ENCODE measurements around the gene PKNOX2.

DNA sequence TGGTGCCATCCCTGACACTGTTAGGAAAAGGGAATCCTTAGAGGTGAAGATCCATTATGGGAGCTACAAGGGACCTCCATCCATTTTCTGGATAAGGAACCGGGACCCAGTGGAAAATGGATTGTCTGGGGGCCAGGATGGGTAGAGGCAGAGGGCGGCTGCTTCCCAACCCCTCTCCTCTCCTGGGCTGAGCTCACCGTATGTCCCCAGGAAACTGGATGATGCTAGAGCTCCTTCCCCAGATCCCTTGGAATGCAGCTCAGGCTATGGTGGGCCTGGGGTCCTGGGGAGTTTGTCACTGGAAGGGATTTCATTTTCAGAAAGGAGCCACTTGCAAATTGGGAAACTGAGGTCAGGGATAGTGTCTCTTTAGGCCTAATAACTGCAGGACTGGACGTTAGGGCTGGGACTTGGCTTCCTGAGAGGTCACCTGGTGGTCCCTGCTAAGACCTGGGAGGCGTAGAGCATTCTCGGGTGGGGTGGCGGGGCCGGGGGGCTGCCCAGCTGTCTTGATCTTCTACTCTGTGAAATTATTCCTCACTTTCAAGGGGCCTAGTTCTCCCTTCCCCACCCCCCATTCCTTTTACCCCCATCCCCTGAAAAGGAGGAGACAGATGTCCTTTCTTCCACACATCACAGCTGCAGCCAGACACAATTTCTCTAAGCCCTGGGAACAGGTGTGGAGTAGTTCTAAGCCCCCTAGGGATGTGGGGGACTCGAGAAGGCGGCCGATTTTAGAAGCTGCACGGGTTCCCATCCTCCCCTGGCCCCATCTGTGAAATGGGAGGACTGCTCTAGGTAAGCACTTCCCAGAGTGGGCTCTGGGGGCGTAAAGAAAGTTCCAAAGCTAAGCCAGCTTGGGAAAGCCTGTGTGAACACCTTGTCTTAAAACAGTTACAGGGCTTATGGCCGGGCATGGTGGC is 99.8 kb downstream of the PKNOX2 start:
- TF ChIP-seq, protein P1, sequence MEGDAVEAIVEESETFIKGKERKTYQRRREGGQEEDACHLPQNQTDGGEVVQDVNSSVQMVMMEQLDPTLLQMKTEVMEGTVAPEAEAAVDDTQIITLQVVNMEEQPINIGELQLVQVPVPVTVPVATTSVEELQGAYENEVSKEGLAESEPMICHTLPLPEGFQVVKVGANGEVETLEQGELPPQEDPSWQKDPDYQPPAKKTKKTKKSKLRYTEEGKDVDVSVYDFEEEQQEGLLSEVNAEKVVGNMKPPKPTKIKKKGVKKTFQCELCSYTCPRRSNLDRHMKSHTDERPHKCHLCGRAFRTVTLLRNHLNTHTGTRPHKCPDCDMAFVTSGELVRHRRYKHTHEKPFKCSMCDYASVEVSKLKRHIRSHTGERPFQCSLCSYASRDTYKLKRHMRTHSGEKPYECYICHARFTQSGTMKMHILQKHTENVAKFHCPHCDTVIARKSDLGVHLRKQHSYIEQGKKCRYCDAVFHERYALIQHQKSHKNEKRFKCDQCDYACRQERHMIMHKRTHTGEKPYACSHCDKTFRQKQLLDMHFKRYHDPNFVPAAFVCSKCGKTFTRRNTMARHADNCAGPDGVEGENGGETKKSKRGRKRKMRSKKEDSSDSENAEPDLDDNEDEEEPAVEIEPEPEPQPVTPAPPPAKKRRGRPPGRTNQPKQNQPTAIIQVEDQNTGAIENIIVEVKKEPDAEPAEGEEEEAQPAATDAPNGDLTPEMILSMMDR (conservative IDR thresholded peaks at IDR 0.05 in 1 of 2, IDR thresholded peaks at IDR 0.05 in 1 of 2; ENCODE audit: extremely low read depth in 1 of 2, insufficient read depth in 1 of 2, low read depth in 1 of 2, low read length in 2 of 2) = no peak
- TF ChIP-seq EZH2 (IDR thresholded peaks at IDR 0.05; ENCODE audit: borderline replicate concordance, low read length) = no peak
